Measurements from ENCODE around the gene ARID1B. TPM values are rescaled to one million over a fixed set of nuclear protein-coding genes. Genes with fewer than 3 reads are reported as not detected.

ARID1B gene
- total and polyA plus RNA-seq, 2 of the 13 experiments (the other 11 are each of a cell fraction or from before 2014, with no cell fraction given): 20.1 to 32.6 TPM

GRCh38 chr6:156776840-156777576 lies at the start of gene ARID1B (continued):
- TF ChIP-seq ZBED4 (CRISPR knock-in tag; IDR thresholded peaks at IDR 0.05; ENCODE audit: borderline replicate concordance) (peak; percentile 83), PBX3 (CRISPR knock-in tag; IDR thresholded peaks at IDR 0.05; ENCODE audit: borderline replicate concordance) (no peak), SETDB1 (CRISPR knock-in tag; IDR thresholded peaks at IDR 0.05; ENCODE audit: borderline replicate concordance) (no peak), ZNF414 (CRISPR knock-in tag; IDR thresholded peaks at IDR 0.05) (0 out of 2 replicates have a peak, but pooled peaks have one; percentile 43), ZNF382 (CRISPR knock-in tag; IDR thresholded peaks at IDR 0.05; ENCODE audit: borderline replicate concordance) (no peak), ZNF484 (CRISPR knock-in tag; IDR thresholded peaks at IDR 0.05; ENCODE audit: borderline replicate concordance, low read depth) (no peak), ZFX (CRISPR knock-in tag; IDR thresholded peaks at IDR 0.05; ENCODE audit: low read depth) (peak; percentile 82), JUNB (CRISPR knock-in tag; IDR thresholded peaks at IDR 0.05; ENCODE audit: borderline replicate concordance) (no peak), ZFP37 (CRISPR knock-in tag; IDR thresholded peaks at IDR 0.05; ENCODE audit: borderline replicate concordance) (no peak), KIAA2018 (CRISPR knock-in tag; IDR thresholded peaks at IDR 0.05; ENCODE audit: borderline replicate concordance) (no peak)
- TF ChIP-seq, protein P1, sequence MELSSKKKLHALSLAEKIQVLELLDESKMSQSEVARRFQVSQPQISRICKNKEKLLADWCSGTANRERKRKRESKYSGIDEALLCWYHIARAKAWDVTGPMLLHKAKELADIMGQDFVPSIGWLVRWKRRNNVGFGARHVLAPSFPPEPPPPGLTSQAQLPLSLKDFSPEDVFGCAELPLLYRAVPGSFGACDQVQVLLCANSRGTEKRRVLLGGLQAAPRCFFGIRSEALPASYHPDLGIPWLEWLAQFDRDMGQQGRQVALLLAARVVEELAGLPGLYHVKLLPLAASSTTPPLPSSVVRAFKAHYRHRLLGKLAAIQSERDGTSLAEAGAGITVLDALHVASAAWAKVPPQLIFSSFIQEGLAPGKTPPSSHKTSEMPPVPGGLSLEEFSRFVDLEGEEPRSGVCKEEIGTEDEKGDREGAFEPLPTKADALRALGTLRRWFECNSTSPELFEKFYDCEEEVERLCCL (CRISPR knock-in tag; IDR thresholded peaks at IDR 0.05; ENCODE audit: borderline replicate concordance): no peak; the same call in 1 of the 2 replicates
